SK-N-SH treated with all-trans-retinoic acid at 6 μM for 48 hours (cell line): ENCODE measurements around the gene ME1.

Experiments used
- BACH2 ChIP-seq: fragments of 250-450 bp; sonication (Bioruptor Pico); IDR thresholded peaks from 2 replicates; pipeline ENCODE4 v1.9.0; 2021; ENCODE audit warnings: mild to moderate bottlenecking, borderline replicate concordance
- RARB ChIP-seq: fragments of 250-450 bp; sonication (Bioruptor Pico); IDR thresholded peaks from 2 replicates; pipeline ENCODE4 v1.8.0; 2021; ENCODE audit warnings: mild to moderate bottlenecking, moderate library complexity
- TF ChIP-seq, protein P1 (sequence below): fragments of 250-450 bp; sonication (Bioruptor Pico); IDR thresholded peaks from 2 replicates; pipeline ENCODE4 v1.8.0; 2020; ENCODE audit warnings: mild to moderate bottlenecking, moderate library complexity, borderline replicate concordance
- TF ChIP-seq, protein P2 (sequence below): fragments of 250-450 bp; sonication (Bioruptor Pico); IDR thresholded peaks from 2 replicates; pipeline ENCODE4 v1.5.1; 2020; ENCODE audit warnings: low read depth, mild to moderate bottlenecking, moderate library complexity

DNA sequence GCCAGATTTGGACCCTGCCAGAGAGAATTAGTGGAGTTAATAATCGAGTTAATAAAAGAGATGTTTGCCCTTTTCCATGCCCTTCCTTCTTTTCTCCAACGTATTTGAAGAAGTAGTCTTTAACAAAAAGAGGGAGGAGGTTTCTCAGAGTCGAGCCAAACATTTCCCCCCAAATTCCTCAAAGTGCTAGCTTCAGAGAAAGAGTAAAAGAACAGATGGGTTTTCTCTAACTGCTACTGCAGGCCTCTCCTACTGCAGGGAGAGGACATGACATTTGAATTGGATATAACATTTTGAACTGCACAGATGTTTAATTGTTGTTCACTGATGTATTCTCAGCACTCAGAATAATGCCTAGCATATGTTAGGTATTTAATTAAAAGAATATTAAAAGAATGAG is 212.2 kb downstream of the ME1 start:
- TF ChIP-seq, protein P1, sequence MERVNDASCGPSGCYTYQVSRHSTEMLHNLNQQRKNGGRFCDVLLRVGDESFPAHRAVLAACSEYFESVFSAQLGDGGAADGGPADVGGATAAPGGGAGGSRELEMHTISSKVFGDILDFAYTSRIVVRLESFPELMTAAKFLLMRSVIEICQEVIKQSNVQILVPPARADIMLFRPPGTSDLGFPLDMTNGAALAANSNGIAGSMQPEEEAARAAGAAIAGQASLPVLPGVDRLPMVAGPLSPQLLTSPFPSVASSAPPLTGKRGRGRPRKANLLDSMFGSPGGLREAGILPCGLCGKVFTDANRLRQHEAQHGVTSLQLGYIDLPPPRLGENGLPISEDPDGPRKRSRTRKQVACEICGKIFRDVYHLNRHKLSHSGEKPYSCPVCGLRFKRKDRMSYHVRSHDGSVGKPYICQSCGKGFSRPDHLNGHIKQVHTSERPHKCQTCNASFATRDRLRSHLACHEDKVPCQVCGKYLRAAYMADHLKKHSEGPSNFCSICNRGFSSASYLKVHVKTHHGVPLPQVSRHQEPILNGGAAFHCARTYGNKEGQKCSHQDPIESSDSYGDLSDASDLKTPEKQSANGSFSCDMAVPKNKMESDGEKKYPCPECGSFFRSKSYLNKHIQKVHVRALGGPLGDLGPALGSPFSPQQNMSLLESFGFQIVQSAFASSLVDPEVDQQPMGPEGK (CRISPR knock-in tag), result no peak
- TF ChIP-seq BACH2 (CRISPR knock-in tag), result no peak
- TF ChIP-seq, protein P2, sequence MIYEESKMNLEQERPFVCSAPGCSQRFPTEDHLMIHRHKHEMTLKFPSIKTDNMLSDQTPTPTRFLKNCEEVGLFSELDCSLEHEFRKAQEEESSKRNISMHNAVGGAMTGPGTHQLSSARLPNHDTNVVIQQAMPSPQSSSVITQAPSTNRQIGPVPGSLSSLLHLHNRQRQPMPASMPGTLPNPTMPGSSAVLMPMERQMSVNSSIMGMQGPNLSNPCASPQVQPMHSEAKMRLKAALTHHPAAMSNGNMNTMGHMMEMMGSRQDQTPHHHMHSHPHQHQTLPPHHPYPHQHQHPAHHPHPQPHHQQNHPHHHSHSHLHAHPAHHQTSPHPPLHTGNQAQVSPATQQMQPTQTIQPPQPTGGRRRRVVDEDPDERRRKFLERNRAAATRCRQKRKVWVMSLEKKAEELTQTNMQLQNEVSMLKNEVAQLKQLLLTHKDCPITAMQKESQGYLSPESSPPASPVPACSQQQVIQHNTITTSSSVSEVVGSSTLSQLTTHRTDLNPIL, result no peak
- no peak for TF ChIP-seq RARB (CRISPR knock-in tag)
